ENCODE results near the gene IRAK1.
"Not testable (repeated sequence)": the region's sequence is repeated elsewhere in the genome, so short reads cannot be mapped to it uniquely, and the experiment has no call there.

Gene IRAK1

DNA sequence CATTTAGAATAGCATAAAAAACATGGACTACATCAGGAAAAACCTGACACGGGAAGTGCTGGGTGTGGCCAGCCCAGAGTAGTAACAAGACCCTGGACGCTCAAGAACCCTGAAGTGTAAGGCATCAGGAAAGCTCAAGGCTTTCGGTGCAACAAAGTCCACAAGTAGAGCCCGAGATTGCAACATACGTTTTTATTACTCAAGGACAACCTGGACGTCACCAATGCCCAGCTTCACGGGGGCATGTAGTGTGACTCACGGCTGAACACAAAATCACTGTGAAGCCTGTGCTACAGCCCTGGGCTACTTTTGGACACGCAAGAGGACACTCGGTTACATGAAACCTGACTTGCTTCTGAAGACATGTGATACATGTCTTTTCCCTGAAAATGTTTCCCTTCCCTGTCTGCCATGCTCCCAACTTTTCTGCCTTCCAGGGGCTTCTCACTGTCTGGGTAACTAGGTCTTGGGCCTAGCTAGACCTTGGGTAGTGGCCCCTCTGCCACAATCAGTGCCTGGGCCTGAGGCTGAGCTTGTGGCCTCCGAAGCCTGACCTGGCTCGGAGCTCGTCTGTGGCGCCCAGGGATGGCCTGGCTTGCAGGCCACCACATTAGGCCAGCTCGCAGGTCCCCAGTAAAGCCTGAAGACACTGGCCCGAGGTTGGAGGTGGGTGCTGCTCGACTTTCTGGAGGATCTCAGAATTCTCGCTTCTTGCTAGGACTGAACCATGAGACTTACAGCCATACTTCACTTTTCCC lies 9.2 kb downstream of the IRAK1 start:
- Histone ChIP-seq H3K4me3 (no peak overlapping the region), H3K27ac (no peak overlapping the region)

- H3K4me3 ChIP-seq, result no peak overlapping the region
- no peak overlapping the region for H3K27ac ChIP-seq
Observed at GRCh38 chrX:154008521-154008920, 11.2 kb downstream of the IRAK1 start.

DNA sequence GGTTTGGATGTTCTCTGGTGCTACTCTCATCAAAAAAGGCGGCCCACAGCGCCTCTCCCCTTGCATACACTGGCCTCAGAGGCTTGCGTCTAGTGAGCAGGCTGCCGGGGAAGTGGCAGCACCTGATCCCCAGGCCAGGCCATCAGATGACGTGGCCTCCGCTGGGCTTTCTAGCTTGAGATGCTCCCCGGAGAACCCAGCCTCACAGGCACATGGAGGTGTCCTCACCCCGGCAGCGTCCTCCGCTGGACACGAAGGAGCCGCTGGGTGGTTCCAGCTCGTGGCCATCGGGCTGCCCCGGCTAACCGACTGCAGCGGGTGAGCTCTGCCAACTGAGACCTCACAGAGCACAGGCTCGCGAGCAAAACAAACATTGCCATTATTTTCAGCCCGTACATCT lies 12.8 kb downstream of the IRAK1 start:
- Histone ChIP-seq H3K4me3 (no peak overlapping the region), H3K27ac (peak overlapping the region in 1 of 21 experiments; percentile 20)

DNA sequence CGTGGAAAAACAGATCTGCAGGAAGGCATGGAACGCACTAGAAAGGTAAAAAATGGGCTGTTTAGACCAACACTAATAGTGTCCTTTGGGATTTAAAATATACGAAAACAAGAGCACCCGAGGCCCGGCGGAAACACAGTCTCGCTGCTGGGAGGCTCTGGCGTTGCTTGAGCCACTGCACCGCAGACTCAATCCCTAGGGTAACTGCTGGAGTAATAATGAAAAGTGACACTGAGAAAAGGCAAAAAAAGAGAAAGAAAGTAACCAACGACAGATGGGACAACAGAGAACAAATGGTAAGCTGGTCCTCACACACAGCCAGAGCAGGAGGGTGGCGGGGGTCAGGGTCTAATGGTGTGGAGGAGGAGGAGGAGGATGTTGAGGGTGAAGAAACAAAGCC lies 15.4 kb downstream of the IRAK1 start:
- H3K27ac ChIP-seq, result no peak overlapping the region
- no peak overlapping the region for H3K4me3 ChIP-seq

- H3K4me3 ChIP-seq, result peak overlapping the region in 1 of 7 experiments; percentile 14
- H3K27ac ChIP-seq, result peak overlapping the region in 19 of 21 experiments; percentile 25 to 82 (median 70)
Observed at GRCh38 chrX:154002215-154002719, 17.4 kb downstream of the IRAK1 start.

DNA sequence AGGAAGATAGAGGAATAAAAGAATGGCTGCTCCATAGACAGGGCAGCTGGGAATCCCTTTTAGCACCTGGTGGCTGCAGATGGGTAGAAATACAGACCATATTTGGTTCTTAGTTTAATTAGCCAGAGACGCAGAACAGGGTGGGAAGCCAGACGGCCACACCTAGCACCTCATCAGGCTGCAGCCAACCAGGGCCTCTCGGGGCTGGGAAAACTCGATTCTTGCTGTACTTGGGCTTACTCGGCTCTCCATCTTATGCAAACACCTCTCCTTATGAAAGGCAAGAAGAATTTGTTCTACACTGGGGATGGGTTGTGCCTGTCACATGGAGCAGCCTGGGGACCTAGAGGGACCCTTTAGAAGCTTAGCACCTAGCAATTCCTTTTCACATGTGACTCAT lies 19.7 kb downstream of the IRAK1 start:
- H3K4me3 ChIP-seq, result no peak overlapping the region
- H3K27ac ChIP-seq, result peak overlapping the region in 9 of 21 experiments; percentile 22 to 74 (median 39)

DNA sequence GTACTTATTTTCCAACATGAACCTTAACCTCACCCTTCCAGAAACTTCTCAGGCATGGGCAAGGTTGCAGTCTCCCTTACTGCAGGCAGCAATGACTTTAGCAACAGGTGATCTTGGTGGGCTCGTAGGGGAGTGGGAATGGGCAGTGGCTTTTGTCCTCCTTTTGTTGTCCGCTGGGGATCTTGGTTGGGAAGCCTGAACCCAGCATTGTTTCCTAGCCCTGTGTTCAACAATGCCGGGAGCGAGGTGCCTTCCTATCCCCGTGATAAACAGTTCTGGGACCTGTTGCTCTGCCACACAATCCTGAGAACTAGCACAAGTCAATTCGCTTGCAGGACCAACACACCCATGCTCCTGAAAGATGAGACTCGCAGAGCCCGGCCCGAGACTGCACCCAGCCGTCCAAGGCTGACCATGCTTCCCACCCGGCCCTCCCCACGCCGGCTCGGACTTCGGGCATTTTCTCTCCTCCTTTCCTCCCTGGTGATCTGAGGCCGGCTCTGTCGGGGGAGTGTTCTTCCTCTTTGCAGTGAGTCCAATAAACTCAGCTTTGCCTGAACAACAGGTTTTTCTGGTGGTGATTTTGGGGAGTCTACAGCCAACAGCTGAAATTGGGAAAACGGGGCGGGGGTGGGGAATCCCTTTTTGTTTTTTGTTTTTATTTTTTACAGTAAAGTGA lies 20.2 kb downstream of the IRAK1 start:
- peak overlapping the region in 11 of 21 experiments; percentile 22 to 74 (median 34) for H3K27ac ChIP-seq
- no peak overlapping the region for H3K4me3 ChIP-seq

GRCh38 chrX:153995504-153995903 lies 24.2 kb downstream of the IRAK1 start:
- no peak overlapping the region for H3K27ac ChIP-seq
- H3K4me3 ChIP-seq, result no peak overlapping the region

- not testable (repeated sequence) for H3K27ac ChIP-seq, H3K4me3 ChIP-seq
Observed at GRCh38 chrX:153994398-153994797, 25.3 kb downstream of the IRAK1 start.

GRCh38 chrX:153993978-153994377 lies 25.7 kb downstream of the IRAK1 start:
- no peak overlapping the region for H3K27ac ChIP-seq
- no peak overlapping the region for H3K4me3 ChIP-seq

GRCh38 chrX:153993079-153993478 lies 26.6 kb downstream of the IRAK1 start:
- H3K4me3 ChIP-seq, result no peak overlapping the region
- no peak overlapping the region for H3K27ac ChIP-seq

- H3K27ac ChIP-seq, result no peak overlapping the region
- H3K4me3 ChIP-seq, result no peak overlapping the region
Observed at GRCh38 chrX:153992180-153992579, 27.5 kb downstream of the IRAK1 start.

GRCh38 chrX:153991013-153991580 lies 28.6 kb downstream of the IRAK1 start:
- Histone ChIP-seq H3K4me3 (no peak overlapping the region), H3K27ac (no peak overlapping the region)

DNA sequence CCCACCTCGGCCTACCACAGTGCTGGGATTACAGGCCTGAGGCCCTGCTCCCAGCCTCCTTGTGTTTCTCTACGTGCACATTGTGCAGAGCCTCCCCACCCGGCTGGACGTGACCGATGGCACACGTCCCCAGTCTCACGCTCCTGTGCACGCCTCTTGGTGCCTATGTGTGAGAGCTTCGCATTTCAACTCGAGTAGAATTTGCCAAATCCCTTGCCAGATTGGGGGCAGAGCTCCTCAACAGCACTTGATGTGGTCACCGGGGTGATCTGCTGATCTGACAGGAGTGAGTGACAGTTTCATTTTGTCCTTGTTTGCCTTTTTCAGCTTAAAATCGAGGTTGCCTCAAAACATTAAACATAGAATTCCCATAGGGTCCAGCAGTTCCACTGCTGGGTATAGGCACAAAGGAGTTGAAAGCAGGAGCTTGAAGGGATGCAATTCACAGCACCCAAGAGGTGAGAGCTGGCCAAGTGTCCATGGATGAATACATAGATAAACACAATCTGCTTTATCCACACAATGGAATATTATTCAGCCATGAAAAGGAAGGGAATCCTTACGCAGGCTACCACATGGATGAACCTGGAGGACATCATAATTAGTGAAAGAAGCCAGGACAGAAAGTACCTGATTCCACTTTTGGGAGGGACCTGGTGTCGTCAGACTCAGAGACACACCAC lies 29.6 kb downstream of the IRAK1 start:
- Histone ChIP-seq H3K27ac (no peak overlapping the region), H3K4me3 (no peak overlapping the region)

DNA sequence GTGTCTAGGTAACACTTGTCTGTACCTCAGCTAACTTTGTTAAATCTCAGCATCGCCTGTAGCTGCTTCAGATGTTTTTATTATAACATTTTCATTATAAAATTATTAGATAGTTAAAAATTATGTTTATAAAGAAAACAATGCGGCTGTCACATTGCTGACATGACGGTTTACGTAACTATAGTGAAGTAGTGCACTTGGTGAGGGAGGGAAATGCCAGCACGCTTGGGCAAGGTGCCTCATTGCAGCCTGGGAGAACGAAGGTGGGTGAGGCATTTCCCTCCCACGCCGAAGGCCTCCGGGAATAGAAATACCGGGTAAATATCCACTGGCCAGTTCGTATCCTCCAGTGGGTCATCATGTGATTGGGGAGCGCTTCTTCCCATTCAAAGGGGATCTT lies 31.2 kb downstream of the IRAK1 start:
- H3K4me3 ChIP-seq, result no peak overlapping the region
- H3K27ac ChIP-seq, result no peak overlapping the region

DNA sequence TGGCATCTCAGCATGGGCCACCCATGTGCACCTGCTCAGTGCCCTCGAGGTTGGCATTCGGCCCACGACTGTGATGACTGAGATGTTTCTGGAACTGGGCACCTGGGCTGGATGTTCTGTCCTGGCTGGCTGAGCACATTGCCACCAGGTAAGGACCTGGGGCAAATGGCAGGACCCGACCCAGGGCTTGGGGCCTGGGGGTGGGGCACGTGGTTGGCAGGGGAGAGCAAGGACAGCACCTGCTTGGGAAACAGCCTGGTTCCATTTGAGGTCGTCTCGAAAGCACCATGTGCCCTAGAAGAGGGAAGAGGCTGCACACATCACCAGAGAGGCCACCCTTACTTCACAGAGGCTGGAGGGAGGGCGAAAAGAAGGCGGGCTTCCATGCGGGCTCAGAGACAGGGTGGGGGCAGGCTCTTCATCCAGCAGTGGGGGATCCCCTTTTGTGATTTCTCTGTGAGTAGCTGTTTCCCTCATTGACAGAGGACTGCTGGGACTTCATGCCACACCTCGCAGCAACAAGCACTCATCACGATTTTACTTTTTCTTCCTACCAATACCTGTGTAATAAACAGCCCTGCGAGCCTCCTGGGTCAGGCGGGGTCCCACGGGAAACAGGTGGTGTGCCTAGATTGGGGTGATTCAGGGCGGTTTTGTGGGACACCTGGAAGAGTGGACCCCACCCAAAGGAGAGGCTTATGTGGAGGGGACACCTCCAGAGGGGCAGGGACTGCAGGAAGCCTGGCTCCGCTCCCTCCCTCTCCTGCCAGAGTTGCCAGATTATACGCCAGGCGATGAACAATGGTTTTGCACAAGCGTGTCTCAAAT lies 35.1 kb downstream of the IRAK1 start:
- Histone ChIP-seq H3K27ac (peak overlapping the region in 14 of 21 experiments; percentile 9 to 88 (median 76)), H3K4me3 (no peak overlapping the region)

GRCh38 chrX:153983321-153983801 lies 36.3 kb downstream of the IRAK1 start:
- Histone ChIP-seq H3K27ac (peak overlapping the region in 2 of 21 experiments; percentile 25 to 65), H3K4me3 (no peak overlapping the region)

DNA sequence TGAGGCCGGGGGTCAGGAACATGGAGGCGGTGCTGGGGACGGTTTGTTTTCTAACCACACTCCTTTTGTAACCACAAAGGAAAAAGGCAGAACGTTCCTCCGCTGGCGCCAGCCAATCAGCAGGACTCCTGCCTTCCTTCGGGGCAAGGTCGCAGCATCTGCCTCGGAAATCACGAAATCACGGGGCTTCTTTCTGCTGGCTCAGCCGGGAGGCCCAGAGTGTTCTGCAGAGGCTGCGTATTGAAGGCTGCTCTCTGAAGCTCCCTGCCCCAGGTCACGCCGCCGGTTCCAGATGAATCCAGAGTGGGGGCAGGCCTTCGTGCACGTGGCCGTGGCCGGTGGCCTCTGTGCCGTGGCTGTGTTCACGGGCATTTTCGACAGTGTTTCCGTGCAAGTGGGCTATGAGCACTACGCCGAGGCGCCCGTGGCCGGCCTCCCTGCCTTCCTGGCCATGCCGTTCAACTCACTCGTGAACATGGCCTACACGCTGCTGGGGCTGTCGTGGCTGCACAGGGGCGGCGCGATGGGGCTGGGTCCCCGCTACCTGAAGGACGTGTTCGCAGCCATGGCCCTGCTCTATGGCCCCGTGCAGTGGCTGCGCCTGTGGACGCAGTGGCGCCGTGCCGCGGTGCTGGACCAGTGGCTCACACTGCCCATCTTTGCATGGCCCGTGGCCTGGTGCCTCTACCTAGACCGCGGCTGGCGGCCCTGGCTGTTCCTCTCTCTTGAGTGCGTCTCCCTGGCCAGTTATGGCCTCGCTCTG lies 37.8 kb downstream of the IRAK1 start:
- Histone ChIP-seq H3K27ac (peak overlapping the region in 12 of 21 experiments; percentile 3 to 81 (median 64)), H3K4me3 (no peak overlapping the region)
